ENCODE measurements around the gene HOXC4. TPM values are rescaled to one million over a fixed set of nuclear protein-coding genes. Genes with fewer than 3 reads are reported as not detected.

The HOXC4 gene
- total RNA-seq, 1 experiment from 2014 or later = 9.6 TPM

DNA sequence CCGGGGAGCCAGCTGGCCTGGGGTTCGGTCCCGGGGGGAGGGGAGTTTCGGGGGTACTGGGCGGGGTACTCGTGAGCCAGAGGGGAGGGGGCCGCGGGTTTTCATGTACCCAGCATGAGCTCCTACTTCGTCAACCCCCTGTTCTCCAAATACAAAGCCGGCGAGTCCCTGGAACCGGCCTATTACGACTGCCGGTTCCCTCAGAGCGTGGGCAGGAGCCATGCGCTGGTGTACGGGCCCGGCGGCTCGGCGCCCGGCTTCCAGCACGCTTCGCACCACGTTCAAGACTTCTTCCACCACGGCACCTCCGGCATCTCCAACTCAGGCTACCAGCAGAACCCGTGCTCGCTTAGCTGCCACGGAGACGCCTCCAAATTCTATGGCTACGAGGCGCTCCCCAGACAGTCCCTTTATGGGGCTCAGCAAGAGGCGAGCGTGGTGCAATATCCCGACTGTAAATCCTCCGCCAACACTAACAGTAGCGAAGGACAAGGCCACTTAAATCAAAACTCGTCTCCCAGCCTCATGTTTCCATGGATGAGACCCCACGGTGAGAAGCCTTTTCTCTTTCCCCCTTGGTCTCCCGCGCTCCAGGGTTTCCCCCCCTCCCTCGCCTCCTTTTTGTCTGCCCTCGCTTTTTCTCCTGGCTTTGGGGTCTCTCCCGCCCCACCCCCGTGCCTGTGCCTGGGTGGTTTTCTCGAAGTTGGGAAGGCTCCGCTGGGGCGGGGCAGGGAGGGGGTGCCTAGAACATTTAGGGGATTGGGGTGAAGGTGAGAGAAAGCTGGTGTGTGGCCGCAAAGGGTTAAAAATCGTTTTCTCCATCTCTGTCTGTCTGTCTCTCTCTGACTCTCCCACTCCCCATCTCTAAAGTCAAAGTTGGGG, 44.2 kb upstream of the HOXC4 start:
- TF ChIP-seq EZH2 (IDR thresholded peaks at IDR 0.05; ENCODE audit: borderline replicate concordance, low read depth, low read length, poor library complexity, severe bottlenecking) = no peak
- H3K4me1 ChIP-seq (ENCODE audit: insufficient read depth, low read length, poor library complexity, severe bottlenecking) = peaks cover 61% of the 10 kb centered on the region
- CTCF ChIA-PET = interaction anchor here (0.6 to 2.3 kb wide), 18 partner anchors 8 to 253 kb away, joined by 3 to 19 read pairs (median 6); partner anchors contain the start of genes HOXC10 and HOXC9

DNA sequence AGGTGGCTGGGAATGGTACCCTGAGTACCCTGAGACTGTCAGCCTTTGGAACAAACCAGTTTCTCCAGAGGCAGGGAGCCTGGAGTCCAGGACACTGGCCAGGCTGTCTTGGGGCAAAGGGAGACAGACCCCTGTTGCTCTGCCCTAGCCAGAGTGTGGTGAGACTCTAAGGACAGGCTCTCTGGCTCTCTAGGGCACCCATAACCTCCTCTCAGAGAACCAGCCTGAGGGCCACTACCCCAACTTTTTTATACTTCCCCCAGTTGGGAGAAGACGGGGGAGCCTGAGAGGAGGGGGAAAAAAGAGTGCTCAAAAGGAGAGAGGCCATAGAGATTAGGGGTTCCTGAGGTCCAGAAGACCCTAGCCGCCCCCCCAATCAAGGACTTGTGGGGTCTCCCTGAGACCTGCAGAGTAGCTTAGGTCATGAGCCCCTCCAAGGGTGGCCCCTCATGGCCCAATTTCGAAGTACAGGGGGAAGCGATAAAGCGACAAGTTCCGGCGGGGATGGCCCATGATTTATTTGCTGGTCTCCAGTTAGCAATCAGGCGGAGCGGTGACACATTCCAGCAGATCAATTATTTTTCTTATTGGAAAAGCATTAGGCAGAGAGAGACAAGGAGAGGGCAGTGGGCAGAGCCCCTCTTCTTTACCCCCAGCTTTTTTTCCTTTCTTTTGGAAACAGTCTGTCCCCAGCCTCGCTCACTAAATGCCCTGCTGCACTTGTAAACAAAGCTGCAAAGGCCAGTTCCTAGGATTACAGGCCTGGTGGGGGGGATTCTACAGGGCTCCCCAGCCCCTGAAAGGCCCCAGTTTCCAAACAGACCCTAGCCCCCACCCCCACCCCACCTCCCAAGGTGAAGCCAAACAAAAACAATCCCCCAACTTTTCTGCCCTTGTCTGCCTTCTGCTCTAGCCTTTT, 43.3 kb upstream of the HOXC4 start:
- H3K4me3 ChIP-seq (ENCODE audit: low read depth, low read length, poor library complexity, severe bottlenecking) = peak overlapping the region; percentile 56
- POLR2A ChIA-PET (ENCODE audit: low non-redundant PET) = no interaction called here
- no TSS peak for BruUV-seq (replicated peaks)

More for the DNA sequence above, 44.2 kb upstream of the HOXC4 start:
- H3K36me3 ChIP-seq (ENCODE audit: insufficient read depth, low read length, poor library complexity, severe bottlenecking) = no peaks in the 10 kb centered on the region
- TSS peak; percentile 41 for BruUV-seq (replicated peaks)
- peak; percentile 72 for DNase-seq (ENCODE audit: low spot score)
- H3K4me3 ChIP-seq (ENCODE audit: low read depth, low read length, poor library complexity, severe bottlenecking) = peak overlapping the region; percentile 56
- H3K27me3 ChIP-seq (replicated peaks; ENCODE audit: insufficient read depth, low read depth, low read length, poor library complexity) = no peaks in the 10 kb centered on the region
- POLR2A ChIA-PET (ENCODE audit: low non-redundant PET) = interaction anchor here (0.7 kb wide), 1 partner anchor 286 kb away, joined by 19 read pairs; no protein-coding TSS in a partner anchor
- H3K27ac ChIP-seq (ENCODE audit: low read depth, low read length, poor library complexity, severe bottlenecking) = peak overlapping the region; percentile 77
- intact Hi-C loops (cut with micrococcal nuclease; ENCODE audit: unreplicated experiment) = no loop called here
- no peaks in the 10 kb centered on the region for H3K9me3 ChIP-seq (ENCODE audit: low read depth, low read length, poor library complexity, severe bottlenecking)

DNA sequence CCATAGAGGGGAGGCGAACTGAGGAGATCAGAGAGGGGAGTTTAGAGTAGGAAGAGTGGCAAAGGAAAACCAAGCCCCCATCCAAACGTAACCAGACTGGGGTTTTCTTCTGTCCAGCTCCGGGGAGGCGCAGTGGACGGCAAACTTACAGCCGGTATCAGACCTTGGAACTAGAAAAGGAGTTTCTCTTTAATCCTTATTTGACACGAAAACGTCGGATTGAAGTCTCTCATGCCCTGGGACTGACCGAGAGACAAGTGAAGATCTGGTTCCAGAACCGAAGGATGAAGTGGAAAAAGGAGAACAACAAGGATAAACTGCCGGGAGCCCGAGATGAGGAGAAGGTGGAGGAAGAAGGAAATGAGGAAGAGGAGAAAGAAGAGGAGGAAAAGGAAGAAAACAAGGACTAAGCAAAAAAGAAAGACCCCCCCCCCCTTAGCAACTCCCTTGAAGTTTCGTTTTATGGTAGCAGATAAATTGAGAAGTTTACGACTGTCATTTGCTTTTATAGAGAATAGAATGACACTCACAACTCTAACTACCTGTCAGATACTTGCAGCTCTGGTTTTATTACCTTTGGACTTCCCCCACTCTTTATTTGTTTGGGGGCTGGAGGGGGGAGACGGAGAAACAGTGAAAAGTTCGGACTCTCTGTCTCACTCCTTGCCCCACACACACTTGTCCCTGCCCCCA, 42.5 kb upstream of the HOXC4 start:
- H3K36me3 ChIP-seq (ENCODE audit: insufficient read depth, low read length, poor library complexity, severe bottlenecking) = no peaks in the 10 kb centered on the region
- no peak for TF ChIP-seq EZH2 (IDR thresholded peaks at IDR 0.05; ENCODE audit: borderline replicate concordance, low read depth, low read length, poor library complexity, severe bottlenecking)
- TF ChIP-seq, protein P1, sequence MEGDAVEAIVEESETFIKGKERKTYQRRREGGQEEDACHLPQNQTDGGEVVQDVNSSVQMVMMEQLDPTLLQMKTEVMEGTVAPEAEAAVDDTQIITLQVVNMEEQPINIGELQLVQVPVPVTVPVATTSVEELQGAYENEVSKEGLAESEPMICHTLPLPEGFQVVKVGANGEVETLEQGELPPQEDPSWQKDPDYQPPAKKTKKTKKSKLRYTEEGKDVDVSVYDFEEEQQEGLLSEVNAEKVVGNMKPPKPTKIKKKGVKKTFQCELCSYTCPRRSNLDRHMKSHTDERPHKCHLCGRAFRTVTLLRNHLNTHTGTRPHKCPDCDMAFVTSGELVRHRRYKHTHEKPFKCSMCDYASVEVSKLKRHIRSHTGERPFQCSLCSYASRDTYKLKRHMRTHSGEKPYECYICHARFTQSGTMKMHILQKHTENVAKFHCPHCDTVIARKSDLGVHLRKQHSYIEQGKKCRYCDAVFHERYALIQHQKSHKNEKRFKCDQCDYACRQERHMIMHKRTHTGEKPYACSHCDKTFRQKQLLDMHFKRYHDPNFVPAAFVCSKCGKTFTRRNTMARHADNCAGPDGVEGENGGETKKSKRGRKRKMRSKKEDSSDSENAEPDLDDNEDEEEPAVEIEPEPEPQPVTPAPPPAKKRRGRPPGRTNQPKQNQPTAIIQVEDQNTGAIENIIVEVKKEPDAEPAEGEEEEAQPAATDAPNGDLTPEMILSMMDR (conservative IDR thresholded peaks at IDR 0.05; ENCODE audit: low read depth, low read length) = no peak
- intact Hi-C loops (cut with micrococcal nuclease; ENCODE audit: unreplicated experiment) = no loop called here
- peak overlapping the region; percentile 77 for H3K27ac ChIP-seq (ENCODE audit: low read depth, low read length, poor library complexity, severe bottlenecking)
- peaks cover 66% of the 10 kb centered on the region for H3K4me1 ChIP-seq (ENCODE audit: insufficient read depth, low read length, poor library complexity, severe bottlenecking)
- BruUV-seq (replicated peaks) = no TSS peak
- DNase-seq (ENCODE audit: low spot score) = no peak
- no peaks in the 10 kb centered on the region for H3K27me3 ChIP-seq (replicated peaks; ENCODE audit: insufficient read depth, low read depth, low read length, poor library complexity)
- ChIA-PET POLR2A (ENCODE audit: low non-redundant PET) (interaction anchor here (0.6 kb wide), 1 partner anchor 833 kb away, joined by 5 read pairs; no protein-coding TSS in a partner anchor), CTCF (interaction anchor here (1.1 kb wide), 1 partner anchor 15 kb away, joined by 4 read pairs; no protein-coding TSS in a partner anchor)
- H3K4me3 ChIP-seq (ENCODE audit: low read depth, low read length, poor library complexity, severe bottlenecking) = no peak overlapping the region
- no peaks in the 10 kb centered on the region for H3K9me3 ChIP-seq (ENCODE audit: low read depth, low read length, poor library complexity, severe bottlenecking)

More for the DNA sequence above, 43.3 kb upstream of the HOXC4 start:
- peaks cover 63% of the 10 kb centered on the region for H3K4me1 ChIP-seq (ENCODE audit: insufficient read depth, low read length, poor library complexity, severe bottlenecking)
- intact Hi-C loops (cut with micrococcal nuclease; ENCODE audit: unreplicated experiment) = no loop called here
- CTCF ChIA-PET = interaction anchor here (1.1 kb wide), 1 partner anchor 16 kb away, joined by 4 read pairs; no protein-coding TSS in a partner anchor
- H3K27me3 ChIP-seq (replicated peaks; ENCODE audit: insufficient read depth, low read depth, low read length, poor library complexity) = no peaks in the 10 kb centered on the region
- TF ChIP-seq, protein P1 (conservative IDR thresholded peaks at IDR 0.05; ENCODE audit: low read depth, low read length) = no peak
- TF ChIP-seq EZH2 (IDR thresholded peaks at IDR 0.05; ENCODE audit: borderline replicate concordance, low read depth, low read length, poor library complexity, severe bottlenecking) = no peak
- no peaks in the 10 kb centered on the region for H3K36me3 ChIP-seq (ENCODE audit: insufficient read depth, low read length, poor library complexity, severe bottlenecking)
- DNase-seq (ENCODE audit: low spot score) = no peak
- peak overlapping the region; percentile 77 for H3K27ac ChIP-seq (ENCODE audit: low read depth, low read length, poor library complexity, severe bottlenecking)
- no peaks in the 10 kb centered on the region for H3K9me3 ChIP-seq (ENCODE audit: low read depth, low read length, poor library complexity, severe bottlenecking)
